Colonic mucosa (tissue), 4 donors: ENCODE results near the gene ARHGEF37. TPM values are rescaled to one million over a fixed set of nuclear protein-coding genes. Genes with fewer than 3 reads are reported as not detected.

Source experiments
- DNase-seq: peaks from one replicate; pipeline ENCODE4 v3.0.0-alpha.2; 2020
- H3K27ac ChIP-seq: fragments of 200-600 bp; one replicate; pipeline ENCODE4 v1.8.0; 2021
- H3K27me3 ChIP-seq: fragments of 200-600 bp; one replicate; pipeline ENCODE4 v1.8.0; 2021
- H3K36me3 ChIP-seq: fragments of 200-600 bp; one replicate; pipeline ENCODE4 v1.8.0; 2021
- H3K4me1 ChIP-seq: fragments of 200-600 bp; one replicate; pipeline ENCODE4 v1.8.0; 2021; ENCODE audit warnings: mild to moderate bottlenecking
- H3K4me3 ChIP-seq: fragments of 200-600 bp; one replicate; pipeline ENCODE4 v1.8.0; 2021
- H3K9ac ChIP-seq, 2 donors: one replicate each; pipeline ENCODE4 v1.7.0; 2013; ENCODE audit warnings: control low read depth in 2 of 2, low read depth in 2 of 2, low read length in 2 of 2
- H3K9me3 ChIP-seq: fragments of 200-600 bp; one replicate; pipeline ENCODE4 v1.8.0; 2021
- CTCF ChIP-seq: fragments of 200-600 bp; IDR thresholded peaks from one replicate; pipeline ENCODE4 v1.8.0; 2022; ENCODE audit warnings: antibody characterized with exemption, mild to moderate bottlenecking
- intact Hi-C: fragments of 100-400 bp; cut with DNase I; formaldehyde crosslinking; loops from one replicate; pipeline ENCODE4 v1.14.1; 2022
- total RNA-seq, 2 donors: library from RNA; stranded (reverse); fragmentation: NEBNext Ultra II Directional in 1 of 2; extraction: Animal tissue kit (Norgen Biotek cat#: 25700) in 1 of 2; gene quantifications; one replicate each; pipeline ENCODE4 v1.2.1, GENCODE V29; 2021
- donor health status: healthy.
- donor health status: DM: no; HTN: no; CAD: no.
- donor health status: DM: no; HTN: no; CAD: no.

The ARHGEF37 gene
- total RNA-seq, 2 donors from 2014 or later = 11.9 to 15.7 TPM

- Histone ChIP-seq H3K4me1 (peaks cover 4% of the 10 kb centered on the region), H3K27ac (peak overlapping the region; percentile 30), H3K9ac (peak overlapping the region in 1 of 2 donors; percentile 1), H3K27me3 (no peaks in the 10 kb centered on the region), H3K9me3 (no peaks in the 10 kb centered on the region), H3K4me3 (no peak overlapping the region), H3K36me3 (no peaks in the 10 kb centered on the region)
- no peak for TF ChIP-seq CTCF
- intact Hi-C loops = loop anchor here (5.0 kb wide), 1 partner anchor 170 kb away; no protein-coding TSS in a partner anchor
- no peak for DNase-seq
Measured at GRCh38 chr5:149657324-149657723, 76.0 kb downstream of the ARHGEF37 start.

GRCh38 chr5:149658299-149658698, 77.0 kb downstream of the ARHGEF37 start:
- Histone ChIP-seq H3K4me1 (peaks cover 4% of the 10 kb centered on the region), H3K9me3 (no peaks in the 10 kb centered on the region), H3K9ac (peak overlapping the region in 1 of 2 donors; percentile 38), H3K27ac (no peak overlapping the region), H3K4me3 (no peak overlapping the region), H3K27me3 (no peaks in the 10 kb centered on the region), H3K36me3 (no peaks in the 10 kb centered on the region)
- intact Hi-C loops = loop anchor here (5.0 kb wide), 1 partner anchor 169 kb away; no protein-coding TSS in a partner anchor
- DNase-seq = peak; percentile 64
- no peak for TF ChIP-seq CTCF

GRCh38 chr5:149664083-149664482, 82.8 kb downstream of the ARHGEF37 start:
- Histone ChIP-seq H3K4me1 (peaks cover 4% of the 10 kb centered on the region), H3K36me3 (no peaks in the 10 kb centered on the region), H3K27ac (no peak overlapping the region), H3K9ac (no peak overlapping the region), H3K27me3 (no peaks in the 10 kb centered on the region), H3K9me3 (no peaks in the 10 kb centered on the region), H3K4me3 (no peak overlapping the region)
- no peak for TF ChIP-seq CTCF
- no peak for DNase-seq
- intact Hi-C loops = no loop called here

- Histone ChIP-seq H3K4me1 (peaks cover 4% of the 10 kb centered on the region), H3K9me3 (no peaks in the 10 kb centered on the region), H3K36me3 (no peaks in the 10 kb centered on the region), H3K4me3 (no peak overlapping the region), H3K27me3 (no peaks in the 10 kb centered on the region), H3K27ac (no peak overlapping the region), H3K9ac (no peak overlapping the region)
- DNase-seq = no peak
- intact Hi-C loops = no loop called here
- TF ChIP-seq CTCF = no peak
Measured at GRCh38 chr5:149664666-149665415, 83.5 kb downstream of the ARHGEF37 start.

GRCh38 chr5:149665416-149666175, 84.3 kb downstream of the ARHGEF37 start:
- no peaks in the 10 kb centered on the region for H3K27me3 ChIP-seq
- no peaks in the 10 kb centered on the region for H3K36me3 ChIP-seq
- H3K9me3 ChIP-seq = no peaks in the 10 kb centered on the region
- H3K27ac ChIP-seq = no peak overlapping the region
- H3K4me1 ChIP-seq = peaks cover 4% of the 10 kb centered on the region
- DNase-seq = no peak
- no peak overlapping the region for H3K9ac ChIP-seq
- intact Hi-C loops = no loop called here
- H3K4me3 ChIP-seq = no peak overlapping the region
- TF ChIP-seq CTCF = no peak
